HG03575 (cell line): Measurements from ENCODE around the gene CELA2B.
"Not testable (repeated sequence)": the region's sequence is repeated elsewhere in the genome, so short reads cannot be mapped to it uniquely, and the experiment has no call there.

Experiments used
- ATAC-seq: cut with Tn5 transposase; IDR thresholded peaks from one replicate; pipeline ENCODE4 v1.9.1; 2021; ENCODE audit not compliant: unreplicated experiment, insufficient number of reproducible peaks, low FRiP score; ENCODE audit errors: extremely low read depth

CELA2B gene

GRCh38 chr1:15443281-15443680 is 32.6 kb upstream of the CELA2B start:
- no peak for ATAC-seq

GRCh38 chr1:15444468-15445389 is 31.2 kb upstream of the CELA2B start:
- ATAC-seq: no peak

DNA sequence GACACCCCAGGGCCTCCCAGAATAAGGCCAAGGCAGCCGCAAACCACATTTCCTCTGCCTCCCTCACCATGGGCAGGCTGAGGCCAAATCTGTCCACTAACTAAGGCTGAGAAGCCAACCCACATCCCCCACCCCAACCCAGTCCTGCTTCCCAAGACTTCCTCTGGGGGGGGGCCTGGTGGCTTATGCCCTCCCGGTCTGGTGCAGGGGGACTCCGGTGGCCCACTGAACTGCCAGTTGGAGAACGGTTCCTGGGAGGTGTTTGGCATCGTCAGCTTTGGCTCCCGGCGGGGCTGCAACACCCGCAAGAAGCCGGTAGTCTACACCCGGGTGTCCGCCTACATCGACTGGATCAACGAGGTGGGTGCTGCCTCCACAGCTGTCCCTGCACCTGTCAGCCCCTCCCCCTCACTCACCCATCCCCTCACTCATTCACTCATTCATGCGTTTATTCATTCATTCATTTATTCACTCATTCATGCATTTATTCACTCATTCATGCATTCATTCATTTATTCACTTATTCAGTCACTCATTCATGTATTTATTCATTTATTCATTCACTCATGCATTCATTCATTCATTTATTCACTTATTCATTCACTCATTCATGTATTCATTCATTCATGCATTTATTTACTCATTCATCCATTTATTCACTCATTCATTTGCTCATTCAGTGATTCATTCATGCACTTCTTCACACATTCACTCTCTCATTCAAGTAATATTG is 30.3 kb upstream of the CELA2B start:
- ATAC-seq: no peak

- no peak for ATAC-seq
Observed at GRCh38 chr1:15446212-15446611, 29.7 kb upstream of the CELA2B start.

GRCh38 chr1:15448877-15449462 is 26.9 kb upstream of the CELA2B start:
- no peak for ATAC-seq

DNA sequence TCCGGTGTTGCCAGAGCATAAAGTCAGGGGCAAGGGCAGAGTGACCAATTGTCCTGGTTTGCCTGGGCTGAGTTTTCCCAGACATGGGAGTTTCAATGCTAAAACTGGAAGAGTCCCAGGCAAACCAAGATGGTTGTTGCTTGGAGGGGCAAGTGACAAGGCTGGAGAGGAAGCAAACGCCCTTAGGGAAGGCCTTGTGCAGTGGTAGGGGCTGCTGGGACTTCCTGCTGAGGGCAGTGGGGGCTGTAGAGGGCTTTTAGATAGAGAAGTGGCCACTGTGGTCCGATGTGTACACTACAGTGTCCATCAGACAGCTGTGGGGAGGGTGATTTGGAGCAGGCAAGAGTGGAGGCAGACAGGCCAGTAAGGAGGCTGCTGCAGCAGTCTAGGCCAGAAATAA is 26.3 kb upstream of the CELA2B start:
- no peak for ATAC-seq

DNA sequence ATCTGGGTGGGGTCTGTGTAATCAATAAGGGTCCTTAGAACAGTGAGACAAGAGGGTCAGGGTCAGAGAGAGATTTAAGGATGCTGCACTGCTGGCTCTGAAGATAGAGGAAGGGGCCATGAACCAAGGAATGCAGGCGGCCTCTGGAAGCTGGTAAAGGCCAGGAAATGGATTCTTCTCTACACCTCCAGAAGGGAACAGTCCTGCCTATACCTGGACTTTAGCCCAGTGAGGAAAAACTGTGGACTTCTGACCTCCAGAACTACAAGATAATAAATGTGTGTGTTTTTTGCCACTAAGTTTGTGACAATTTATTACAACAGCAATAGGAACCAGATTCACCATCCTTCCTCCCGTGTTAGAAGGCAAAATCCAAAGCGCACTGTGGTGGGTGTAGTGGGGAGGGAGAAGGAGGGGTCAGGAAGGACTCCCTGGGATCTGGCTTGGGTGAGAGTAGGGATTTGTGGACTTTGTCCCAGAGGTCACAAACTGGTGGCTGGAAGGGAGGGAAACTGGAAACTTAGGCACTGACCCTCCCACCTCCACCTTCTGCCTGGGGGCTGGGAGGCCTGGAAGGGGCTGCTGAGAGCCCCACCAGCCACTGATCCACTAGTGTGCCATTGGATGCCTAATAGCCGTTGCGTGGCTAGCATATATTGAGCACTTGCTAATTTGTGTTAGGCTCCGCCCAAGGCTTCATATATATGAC is 24.7 kb upstream of the CELA2B start:
- ATAC-seq: no peak

GRCh38 chr1:15452216-15452615 is 23.7 kb upstream of the CELA2B start:
- ATAC-seq: no peak

- ATAC-seq: no peak
Observed at GRCh38 chr1:15452866-15453571, 22.9 kb upstream of the CELA2B start.

DNA sequence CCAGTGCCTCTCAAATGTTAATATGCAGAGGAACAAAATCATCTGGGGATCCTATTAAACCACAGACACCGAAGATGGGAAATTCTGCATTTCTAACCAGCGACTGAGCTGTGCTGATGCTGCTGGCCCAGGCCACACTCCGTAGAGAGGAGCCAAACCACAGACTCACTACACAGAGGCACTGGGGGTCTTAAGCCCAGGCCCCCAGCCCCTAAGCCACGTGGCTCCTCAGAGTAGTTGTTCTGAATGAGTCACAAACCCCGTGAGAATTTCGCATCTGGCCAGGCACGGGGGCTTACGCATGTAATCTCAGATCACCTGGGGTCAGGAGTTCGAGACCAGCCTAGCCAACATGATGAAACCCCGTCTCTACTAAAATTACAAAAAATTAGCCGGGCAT is 22.2 kb upstream of the CELA2B start:
- no peak for ATAC-seq

- no peak for ATAC-seq
Observed at GRCh38 chr1:15454256-15454655, 21.6 kb upstream of the CELA2B start.

- no peak for ATAC-seq
Observed at GRCh38 chr1:15455522-15455921, 20.4 kb upstream of the CELA2B start.

DNA sequence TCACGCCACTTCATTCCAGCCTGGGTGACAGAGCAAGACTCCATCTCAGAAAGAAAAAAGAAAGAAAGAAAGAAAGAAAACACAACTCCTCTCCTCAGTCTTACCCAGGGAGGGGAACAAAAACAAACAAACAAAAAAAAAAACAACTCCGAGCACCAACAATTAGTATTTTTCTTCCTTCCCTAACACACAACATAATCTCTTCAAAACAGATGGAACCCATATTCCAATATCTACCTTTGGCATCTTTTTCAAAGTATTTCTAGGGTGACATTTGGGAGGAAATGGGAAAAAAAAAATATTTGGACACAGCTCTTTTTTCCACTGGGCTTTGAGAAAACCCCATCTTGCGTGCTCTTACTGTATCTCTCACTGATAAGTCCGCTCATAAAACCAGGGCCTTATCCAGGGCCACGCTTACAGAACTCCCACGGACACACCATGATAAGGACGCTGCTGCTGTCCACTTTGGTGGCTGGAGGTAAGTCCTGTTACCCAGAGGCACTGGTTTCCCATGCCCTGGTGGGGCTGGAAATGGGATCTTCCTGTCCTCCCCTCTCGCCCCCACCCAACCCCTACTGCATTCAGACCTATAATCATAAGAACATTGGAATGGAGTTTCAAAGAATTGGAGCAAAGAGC is 19.5 kb upstream of the CELA2B start, which contains the start of gene CELA2A:
Gene CELA2A (plus strand): TSS at position 420 of the 642 bp plus-strand sequence. CDS start 22 bp downstream, at position 442.
- ATAC-seq: no peak

DNA sequence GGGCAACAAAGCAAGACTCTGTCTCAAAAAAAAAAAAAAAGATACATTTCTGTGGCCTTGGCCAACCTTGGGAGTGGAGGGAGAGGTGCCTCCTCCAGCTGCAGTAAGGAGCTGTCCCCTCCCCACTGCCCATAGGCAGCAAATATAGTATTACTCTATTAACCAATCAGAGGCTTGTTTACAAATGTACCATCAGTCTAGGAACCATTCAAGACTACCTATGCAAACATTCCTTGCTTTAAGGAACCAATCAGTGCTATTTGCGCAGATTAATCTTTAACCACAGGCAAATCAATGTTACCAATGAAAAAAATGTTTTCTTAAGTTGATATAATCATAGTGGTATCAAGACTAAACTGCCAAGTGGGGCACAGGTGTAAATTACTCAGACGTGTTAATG is 18.3 kb upstream of the CELA2B start:
- no peak for ATAC-seq

GRCh38 chr1:15458388-15458787 is 17.5 kb upstream of the CELA2B start:
- ATAC-seq: not testable (repeated sequence)

DNA sequence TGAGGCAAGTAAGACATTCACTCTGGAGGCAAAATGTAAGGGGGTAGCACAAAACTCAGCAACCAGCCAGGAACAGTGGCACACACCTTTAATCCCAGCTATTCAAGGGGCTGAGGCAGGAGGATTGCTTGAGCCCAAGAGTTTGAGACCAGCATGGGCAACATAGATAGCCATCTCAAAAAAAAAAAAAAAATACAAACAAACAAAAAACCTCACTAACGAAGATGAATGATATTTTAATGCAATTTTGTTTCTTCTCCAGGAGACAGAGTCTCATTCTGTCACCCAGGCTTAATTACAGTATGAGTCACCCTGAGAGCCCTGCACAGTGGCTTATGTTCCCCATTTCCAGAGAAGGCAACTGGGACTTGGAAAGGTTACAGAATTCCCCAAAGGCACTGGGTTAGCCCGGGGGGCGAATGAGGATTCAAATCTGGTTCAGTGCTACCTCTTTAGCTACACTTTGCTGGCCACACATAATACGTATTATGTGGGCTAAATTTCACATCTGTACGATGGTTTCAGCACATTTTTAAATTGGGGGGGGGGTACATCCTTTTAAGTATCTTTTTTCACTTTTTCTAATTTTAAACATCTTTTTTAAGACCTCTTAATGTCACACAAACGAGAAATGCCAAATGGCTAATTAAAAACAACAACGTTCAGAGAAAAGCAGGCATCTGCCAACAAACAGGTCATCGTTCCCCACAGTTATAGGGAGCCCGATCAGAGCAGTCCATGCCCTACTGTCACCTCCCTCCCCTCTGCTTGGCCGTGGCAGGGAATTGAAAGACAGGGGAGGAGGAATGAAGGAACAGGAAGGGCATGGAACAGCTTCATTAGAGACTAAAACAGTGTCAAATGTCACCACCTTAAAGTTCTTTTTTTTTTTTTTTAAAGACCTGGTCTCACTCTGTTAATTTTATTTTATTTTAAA is 15.9 kb upstream of the CELA2B start:
- no peak for ATAC-seq

DNA sequence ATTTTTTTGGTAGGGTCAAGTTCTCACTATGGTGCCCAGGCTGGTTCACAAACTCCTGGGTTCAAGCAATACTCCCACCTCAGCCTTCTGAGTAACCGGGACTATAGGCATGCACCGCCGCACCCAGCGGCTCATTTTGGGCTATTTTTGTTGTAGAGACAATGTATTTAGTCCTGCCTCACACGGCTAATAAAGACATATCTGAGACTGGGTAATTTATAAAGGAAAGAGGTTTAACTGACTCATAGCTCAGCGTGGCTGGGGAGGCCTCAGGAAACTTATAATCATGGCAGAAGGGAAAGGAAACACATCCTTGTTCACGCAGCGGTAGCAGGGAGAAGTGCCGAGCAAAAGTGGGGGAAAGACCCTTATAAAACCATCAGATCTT is 15.2 kb upstream of the CELA2B start:
- ATAC-seq: no peak
